Left renal pelvis (tissue), 4 donors: ENCODE measurements around the gene RINT1. TPM values are rescaled to one million over a fixed set of nuclear protein-coding genes. Genes with fewer than 3 reads are reported as not detected.
"Not testable (repeated sequence)": the region's sequence is repeated elsewhere in the genome, so short reads cannot be mapped to it uniquely, and the experiment has no call there.

Experiments
- DNase-seq, 4 donors: peaks; one replicate each; pipeline ENCODE4 v3.0.0-alpha.2; 2013; ENCODE audit warnings: low read depth in 4 of 4, low spot score in 3 of 4
- polyA plus RNA-seq, 4 donors: library from polyadenylated mRNA; unstranded; fragments of 120-200 nt; gene quantifications; one replicate each; pipeline ENCODE4 v1.2.1, GENCODE V29; 2013; ENCODE audit not compliant: insufficient read length in 4 of 4

Gene RINT1
- 10 to 100 TPM; 22.3 to 29.9 (median 24.7) TPM for polyA plus RNA-seq

GRCh38 chr7:105531792-105532671 is at the start of gene RINT1:
Gene RINT1, plus strand, starts transcription at chr7:105532201. Its CDS starts 115 bp downstream, at chr7:105532316.
- DNase-seq: peak; percentile 70 to 83 (median 73)

DNA sequence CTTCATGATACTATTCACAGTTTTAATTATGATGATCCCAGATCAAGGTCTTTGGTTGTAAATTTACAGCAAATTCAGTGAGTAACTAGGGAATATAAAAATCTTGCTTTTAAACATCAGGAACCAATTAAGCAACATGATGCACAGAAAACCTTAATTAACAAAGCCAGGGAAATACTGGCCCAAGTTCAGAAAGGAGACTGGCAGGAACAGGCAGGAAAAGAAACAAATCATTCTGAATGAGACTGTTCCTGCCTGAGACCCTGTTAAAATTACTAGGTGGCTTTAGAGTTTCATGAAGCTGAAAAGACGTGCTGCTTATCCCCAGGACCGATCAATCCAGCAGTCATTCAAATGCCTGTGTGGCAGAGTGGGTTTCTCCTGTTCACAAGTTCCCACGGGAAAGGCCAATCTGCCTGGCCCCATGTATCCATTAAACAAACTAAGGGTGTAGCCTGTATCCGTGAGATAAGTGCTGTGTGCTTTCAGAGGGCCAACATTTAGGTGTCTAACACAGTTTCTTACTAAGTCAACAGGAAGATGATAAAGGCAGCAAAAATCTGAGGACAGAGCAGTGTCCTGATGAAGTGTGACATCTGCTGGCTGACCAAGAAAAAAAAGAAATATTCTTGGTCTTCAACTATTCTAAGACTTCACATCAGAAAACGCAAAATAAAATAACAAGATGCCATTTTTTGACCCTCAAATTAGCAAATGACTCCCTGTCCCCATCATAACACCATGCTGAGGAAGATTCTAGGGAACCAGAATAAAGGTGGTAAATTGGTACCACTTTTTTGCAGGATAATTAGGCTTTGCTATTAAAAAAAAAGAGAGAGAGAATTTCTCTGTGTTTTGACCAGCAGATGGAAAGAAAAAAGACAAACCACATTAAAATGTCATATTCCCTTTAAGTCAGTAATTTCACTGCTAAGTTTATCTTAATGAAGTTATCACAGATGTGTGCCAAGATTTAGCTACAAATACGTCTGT is 44.1 kb upstream of the RINT1 start:
- peak in 2 of 4 donors; percentile 19 to 21 for DNase-seq

DNA sequence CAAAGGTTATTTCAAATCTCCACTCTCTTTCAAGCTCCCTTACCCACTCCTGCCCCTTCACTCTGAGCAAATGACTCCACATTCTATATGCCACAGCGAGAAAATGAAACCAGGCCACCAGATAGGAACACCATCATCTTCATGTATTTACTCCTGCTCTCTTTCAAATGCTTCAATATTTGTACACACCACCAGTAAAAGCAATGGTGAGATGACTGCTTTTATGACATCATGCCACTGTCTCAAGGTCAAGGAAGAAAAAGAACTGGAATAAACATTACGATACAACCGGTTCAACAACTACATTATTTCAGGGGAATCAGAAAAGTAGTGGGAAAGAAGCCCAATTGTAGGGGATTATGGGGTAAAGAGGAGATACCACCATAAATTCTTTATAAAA is 42.6 kb upstream of the RINT1 start:
- no peak for DNase-seq

- DNase-seq: no peak
Measured at GRCh38 chr7:105493196-105493922, 38.6 kb upstream of the RINT1 start.

- DNase-seq: no peak
Measured at GRCh38 chr7:105493923-105494315, 38.1 kb upstream of the RINT1 start.

DNA sequence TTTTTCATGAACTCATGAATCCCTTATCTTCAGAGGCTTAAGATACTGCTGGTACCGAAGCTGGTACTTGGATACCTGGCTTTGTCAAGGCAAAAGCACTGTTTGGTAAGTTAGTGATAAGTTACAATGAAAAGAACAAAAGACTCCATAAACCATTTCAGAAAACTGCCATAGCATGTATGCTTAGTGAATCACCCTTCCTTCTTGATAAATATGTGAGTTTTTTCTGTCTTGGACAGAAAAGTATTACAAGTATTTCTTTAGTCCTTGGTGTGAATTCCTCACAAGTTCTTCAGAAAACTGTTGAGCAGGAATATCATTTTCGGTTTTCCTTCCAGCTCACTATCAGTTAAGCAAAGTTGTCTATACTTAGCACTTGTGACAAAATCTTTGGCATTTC is 35.5 kb upstream of the RINT1 start:
- no peak for DNase-seq

DNA sequence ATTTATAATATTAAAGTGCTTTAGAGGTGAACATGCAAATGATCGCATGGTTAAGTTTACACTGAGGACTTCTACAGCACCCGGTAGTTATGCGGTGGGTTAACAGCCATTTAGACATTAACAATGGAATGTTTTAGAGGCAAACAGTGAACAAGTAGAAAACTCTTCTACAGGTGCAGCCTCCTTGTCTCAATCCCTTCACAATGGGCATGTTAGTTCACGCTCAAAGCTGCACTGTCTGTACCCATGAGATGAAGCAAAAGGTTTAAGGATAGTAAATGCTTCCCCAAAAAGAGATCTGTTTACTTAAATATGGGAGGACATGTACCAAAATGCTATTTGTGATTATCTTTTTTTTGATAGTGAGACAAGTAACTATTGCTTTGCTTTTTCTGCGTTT is 35.0 kb upstream of the RINT1 start:
- DNase-seq: no peak

DNA sequence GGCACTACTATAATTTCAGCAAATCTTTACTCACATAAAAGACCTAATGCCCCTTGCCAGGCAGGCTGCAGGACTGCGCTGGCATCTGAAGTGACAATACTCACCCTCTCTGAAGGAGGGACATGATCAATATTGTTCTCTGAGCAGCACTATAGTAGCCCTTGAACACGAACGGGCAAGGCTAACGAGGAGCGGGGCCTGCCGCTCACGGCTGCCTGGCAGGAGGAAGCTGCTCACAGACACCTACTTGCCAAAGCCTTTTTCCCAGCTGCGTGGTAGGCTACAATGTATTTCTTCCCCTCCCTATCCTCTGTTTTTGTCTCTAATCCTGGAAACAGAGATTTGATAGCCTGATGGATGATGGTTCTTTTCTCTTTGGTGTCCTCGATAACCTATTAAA is 29.8 kb upstream of the RINT1 start:
- no peak for DNase-seq

- no peak for DNase-seq
Measured at GRCh38 chr7:105512415-105512814, 19.6 kb upstream of the RINT1 start.

DNA sequence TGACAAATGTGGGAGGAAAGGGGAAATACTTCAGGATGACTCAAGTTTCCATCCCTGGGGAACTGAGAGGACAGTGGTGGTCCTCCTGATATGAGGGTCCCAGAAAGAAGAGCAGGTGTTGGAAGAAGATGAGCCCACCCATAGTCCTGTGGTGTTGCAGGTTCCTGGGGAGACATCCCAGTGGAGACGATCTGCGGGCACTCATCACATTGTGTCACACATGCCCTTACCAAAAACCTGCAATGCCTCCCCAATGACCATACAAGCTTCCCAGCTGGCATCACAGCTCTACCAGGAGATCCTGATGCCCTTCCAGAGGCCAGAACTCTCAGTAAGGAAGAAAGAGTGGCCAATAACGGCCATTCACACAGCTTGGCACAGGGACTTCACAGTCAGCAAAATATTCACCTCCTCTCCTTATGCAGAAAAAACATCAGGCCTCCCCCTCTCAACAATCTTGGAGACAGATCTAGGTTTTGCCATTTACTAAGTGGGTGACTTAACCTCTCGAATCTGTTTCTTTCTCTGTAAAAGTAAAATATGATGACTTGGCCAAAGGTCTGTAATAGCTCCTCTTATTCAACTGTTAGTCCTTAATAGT is 19.0 kb upstream of the RINT1 start:
- no peak for DNase-seq

GRCh38 chr7:105515610-105516009 is 16.4 kb upstream of the RINT1 start:
- not testable (repeated sequence) for DNase-seq

GRCh38 chr7:105519353-105519752 is 12.6 kb upstream of the RINT1 start:
- no peak for DNase-seq

DNA sequence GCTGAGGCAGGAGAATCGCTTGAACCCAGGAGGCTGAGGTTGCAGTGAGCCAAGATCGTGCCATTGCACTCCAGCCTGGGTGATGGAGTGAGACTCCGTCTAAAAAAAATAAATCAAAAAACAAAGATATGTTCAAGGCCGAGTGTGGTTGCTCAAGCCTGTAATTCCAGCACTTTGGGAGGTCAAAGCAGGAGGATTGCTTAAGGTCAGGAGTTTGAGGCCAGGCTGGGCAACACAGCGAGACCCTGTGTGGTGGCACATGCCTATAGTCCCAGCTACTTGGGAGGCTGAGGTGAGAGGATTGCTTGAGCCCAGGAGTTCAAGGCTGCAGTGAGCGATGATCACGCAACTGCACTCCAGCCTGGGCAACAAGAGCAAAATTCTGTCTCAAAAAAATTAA is 11.4 kb upstream of the RINT1 start:
- not testable (repeated sequence) for DNase-seq

- peak; percentile 41 to 58 (median 49) for DNase-seq
Measured at GRCh38 chr7:105521027-105521716, 10.8 kb upstream of the RINT1 start.

GRCh38 chr7:105521717-105522463 is 10.1 kb upstream of the RINT1 start, which contains the start of gene PUS7:
Gene PUS7, minus strand, starts transcription at chr7:105522271. Its CDS starts 13,759 bp downstream, at chr7:105508512.
- DNase-seq: peak; percentile 67 to 84 (median 82)

- not testable (repeated sequence) for DNase-seq
Measured at GRCh38 chr7:105524423-105524822, 7.6 kb upstream of the RINT1 start.

- no peak for DNase-seq
Measured at GRCh38 chr7:105524840-105525239, 7.2 kb upstream of the RINT1 start.

DNA sequence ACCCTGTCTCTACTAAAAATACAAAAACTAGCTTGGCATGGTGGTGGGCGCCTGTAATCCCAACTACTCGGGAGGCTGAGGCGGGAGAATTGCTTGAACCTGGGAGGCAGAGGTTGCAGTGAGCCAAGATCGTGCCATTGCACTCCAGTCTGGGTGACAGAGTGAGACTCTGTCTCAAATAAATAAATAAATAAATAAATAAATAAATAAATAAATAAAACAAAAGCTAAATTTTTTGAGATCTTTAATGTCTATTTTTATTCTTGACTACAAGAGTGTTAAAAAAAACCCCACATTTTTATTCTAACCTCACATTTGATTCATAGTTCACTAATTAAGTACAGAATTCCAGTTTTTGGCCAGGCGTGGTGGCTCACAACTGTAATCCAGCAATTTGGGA is 4.3 kb upstream of the RINT1 start:
- not testable (repeated sequence) for DNase-seq

GRCh38 chr7:105530126-105530525 is 1.9 kb upstream of the RINT1 start:
- DNase-seq: no peak
